ENCODE measurements around the gene RAD51B. TPM values are rescaled to one million over a fixed set of nuclear protein-coding genes. Genes with fewer than 3 reads are reported as not detected.

The RAD51B gene
- total RNA-seq, 1 experiment from 2014 or later: 16.7 TPM

GRCh38 chr14:68000511-68000910 is 180.9 kb downstream of the RAD51B start:
- Histone ChIP-seq H3K23me2 (ENCODE audit: insufficient read length, low read depth, low read length, poor library complexity, severe bottlenecking) (no peaks in the 10 kb centered on the region), H3K4me1 (ENCODE audit: insufficient read depth, low read length) (no peaks in the 10 kb centered on the region), H4K8ac (replicated peaks; ENCODE audit: insufficient read length, low read depth, low read length) (no peak overlapping the region), H2BK20ac (ENCODE audit: low read depth, low read length, poor library complexity, severe bottlenecking) (no peak overlapping the region), H3K79me1 (ENCODE audit: insufficient read depth, low read depth, low read length, poor library complexity, severe bottlenecking) (no peaks in the 10 kb centered on the region), H3T11ph (ENCODE audit: low read length) (no peak overlapping the region), H2BK5ac (ENCODE audit: insufficient read length, low read length) (no peak overlapping the region), H3K9ac (ENCODE audit: extremely low read depth, insufficient read length, low read length) (no peak overlapping the region), H3K14ac (ENCODE audit: insufficient read depth, low read length) (no peak overlapping the region), H2AK5ac (ENCODE audit: insufficient read length, low read length) (no peak overlapping the region), H3K27me3 (ENCODE audit: insufficient read depth, low read length) (no peaks in the 10 kb centered on the region), H4K5ac (ENCODE audit: insufficient read length, low read depth, low read length) (no peak overlapping the region), H2BK12ac (ENCODE audit: insufficient read length, low read depth, low read length) (no peak overlapping the region), H3K18ac (ENCODE audit: insufficient read length, low read depth, low read length) (no peak overlapping the region), H2BK15ac (ENCODE audit: low read depth, low read length) (no peak overlapping the region), H4K91ac (ENCODE audit: insufficient read length, low read depth, low read length) (no peak overlapping the region), H4K20me1 (ENCODE audit: control insufficient read depth, insufficient read depth, insufficient read length) (no peaks in the 10 kb centered on the region), H2AFZ (ENCODE audit: low read length) (no peak overlapping the region), H2BK120ac (ENCODE audit: low read depth, low read length, poor library complexity, severe bottlenecking) (no peak overlapping the region), H3K56ac (ENCODE audit: insufficient read length, low read depth, low read length) (no peak overlapping the region), H3K27ac (ENCODE audit: insufficient read length, low read depth, low read length) (no peak overlapping the region), H3K4ac (ENCODE audit: low read depth, low read length) (no peak overlapping the region), H3K79me2 (ENCODE audit: insufficient read depth, low read length) (no peaks in the 10 kb centered on the region), H3K23ac (ENCODE audit: insufficient read length, low read depth, low read length) (no peak overlapping the region), H3K9me3 (ENCODE audit: control insufficient read depth, low read depth, low read length) (no peaks in the 10 kb centered on the region), H3K4me2 (ENCODE audit: insufficient read depth, insufficient read length, low read length) (no peak overlapping the region)
- TF ChIP-seq CTCF (conservative IDR thresholded peaks at IDR 0.05): no peak
- peaks cover 2 to 11% of the 10 kb centered on the region in 2 experiments; a peak in 4 of 5 replicates for H3K9me3 Mint-ChIP-seq
- DNase-seq: no peak
- no peaks in the 10 kb centered on the region for H3K4me1 Mint-ChIP-seq
- peaks cover 0 to 7% (median 0%) of the 10 kb centered on the region in 3 experiments; a peak in 2 of 7 replicates for H3K36me3 Mint-ChIP-seq (ENCODE audit: insufficient read depth in 1 of 3, low read depth in 3 of 3)
- no peak overlapping the region for H3K4me3 Mint-ChIP-seq
- H3K27me3 Mint-ChIP-seq (ENCODE audit: low read depth): no peaks in the 10 kb centered on the region
- no CpG with 5 or more reads among the region's 1 CpG for WGBS (ENCODE audit: extremely low coverage, insufficient read length, low lambda C conversion rate)
- no peak overlapping the region; a peak in 1 of 7 replicates for H3K27ac Mint-ChIP-seq
